ENCODE measurements around the gene DALRD3. TPM values are rescaled to one million over a fixed set of nuclear protein-coding genes. Genes with fewer than 3 reads are reported as not detected.

DALRD3 gene
- total RNA-seq, 6 experiments from 2014 or later: 7.5 to 17.0 (median 8.1) TPM

GRCh38 chr3:48982686-48983085 lies 35.7 kb downstream of the DALRD3 start:
- no peak for TF ChIP-seq CTCF (IDR thresholded peaks at IDR 0.05)
- TF ChIP-seq POLR2A (IDR thresholded peaks at IDR 0.05): no peak
- Histone ChIP-seq H3K27ac (no peak overlapping the region), H3K9me3 (no peaks in the 10 kb centered on the region), H3K4me1 (no peaks in the 10 kb centered on the region), H3K36me3 (peaks cover 7 to 68% (median 34%) of the 10 kb centered on the region in 4 donors), H3K27me3 (no peaks in the 10 kb centered on the region), H3K4me3 (no peak overlapping the region)
- ATAC-seq: no peak
- no peak for DNase-seq
- 83% methylated on average over 2 of the region's 5 CpGs for WGBS (ENCODE audit: insufficient coverage, low coverage, low lambda C conversion rate, missing lambda C conversion rate)
- intact Hi-C loops (cut with DNase I): no loop called here

GRCh38 chr3:48982016-48982415 lies 36.4 kb downstream of the DALRD3 start:
- Histone ChIP-seq H3K36me3 (peaks cover 7 to 75% (median 36%) of the 10 kb centered on the region in 4 donors), H3K4me3 (no peak overlapping the region), H3K27ac (no peak overlapping the region), H3K27me3 (no peaks in the 10 kb centered on the region), H3K9me3 (no peaks in the 10 kb centered on the region), H3K4me1 (no peaks in the 10 kb centered on the region)
- TF ChIP-seq CTCF (IDR thresholded peaks at IDR 0.05): no peak
- TF ChIP-seq POLR2A (IDR thresholded peaks at IDR 0.05): no peak
- intact Hi-C loops (cut with DNase I): no loop called here
- DNase-seq (no peak), ATAC-seq (no peak)

- 100% methylated on average over 3 of the region's 4 CpGs for WGBS (ENCODE audit: insufficient coverage, low coverage, low lambda C conversion rate, missing lambda C conversion rate)
- no peak for DNase-seq
- H3K4me1 ChIP-seq: no peaks in the 10 kb centered on the region
- intact Hi-C loops (cut with DNase I): no loop called here
- ATAC-seq: no peak
- H3K27me3 ChIP-seq: no peaks in the 10 kb centered on the region
- H3K27ac ChIP-seq: no peak overlapping the region
- TF ChIP-seq CTCF (IDR thresholded peaks at IDR 0.05) (no peak), POLR2A (IDR thresholded peaks at IDR 0.05) (no peak)
- no peaks in the 10 kb centered on the region for H3K9me3 ChIP-seq
- peaks cover 12 to 92% (median 44%) of the 10 kb centered on the region in 4 donors for H3K36me3 ChIP-seq
- no peak overlapping the region for H3K4me3 ChIP-seq
Observed at GRCh38 chr3:48980295-48980694, 38.1 kb downstream of the DALRD3 start.

- H3K27ac ChIP-seq: no peak overlapping the region
Observed at GRCh38 chr3:48979451-48979850, 38.9 kb downstream of the DALRD3 start.

More at GRCh38 chr3:48979451-48979850, 38.9 kb downstream of the DALRD3 start:
- DNase-seq: no peak
- TF ChIP-seq POLR2A (IDR thresholded peaks at IDR 0.05) (no peak), CTCF (IDR thresholded peaks at IDR 0.05) (no peak)
- Histone ChIP-seq H3K4me3 (no peak overlapping the region), H3K27me3 (no peaks in the 10 kb centered on the region), H3K4me1 (no peaks in the 10 kb centered on the region), H3K9me3 (no peaks in the 10 kb centered on the region), H3K36me3 (peaks cover 12 to 93% (median 47%) of the 10 kb centered on the region in 4 donors)
- intact Hi-C loops (cut with DNase I): no loop called here
- ATAC-seq: no peak
- WGBS (ENCODE audit: insufficient coverage, low coverage, low lambda C conversion rate, missing lambda C conversion rate): 83% methylated on average over 1 of the region's 3 CpGs

Data from right lobe of liver (tissue), 6 donors.